ENCODE data around the gene GPER1. TPM values are rescaled to one million over a fixed set of nuclear protein-coding genes. Genes with fewer than 3 reads are reported as not detected.

The GPER1 gene
- total and polyA plus RNA-seq, 4 donors = 2.9 to 23.1 (median 7.4) TPM

- no peak overlapping the region for H3K9ac ChIP-seq (ENCODE audit: low read depth in 1 of 2, low read length in 2 of 2)
- TF ChIP-seq SP1 (IDR thresholded peaks at IDR 0.05) = no peak
- TF ChIP-seq TAF1 (conservative IDR thresholded peaks at IDR 0.05) = no peak
- TF ChIP-seq RAD21 (IDR thresholded peaks at IDR 0.05) = no peak
- no peak for TF ChIP-seq HNF4A (conservative IDR thresholded peaks at IDR 0.05)
- no peak for TF ChIP-seq REST (IDR thresholded peaks at IDR 0.05)
- no peak for TF ChIP-seq RXRA (IDR thresholded peaks at IDR 0.05)
- TF ChIP-seq CTCF (IDR thresholded peaks at IDR 0.05; ENCODE audit: low read depth, low read length, missing input control) = no peak
- TF ChIP-seq YY1 (IDR thresholded peaks at IDR 0.05) = no peak
- H3K27me3 ChIP-seq (ENCODE audit: control insufficient read depth in 4 of 4, insufficient read depth in 4 of 4, low read length in 3 of 4) = no peaks in the 10 kb centered on the region
- H3K36me3 ChIP-seq (ENCODE audit: control insufficient read depth in 4 of 4, insufficient read depth in 3 of 4, low read depth in 1 of 4, low read length in 3 of 4) = no peaks in the 10 kb centered on the region
- WGBS = 87% methylated on average over 10 of the region's 10 CpGs
- no peak for DNase-seq (ENCODE audit: low spot score)
- H3K4me1 ChIP-seq (ENCODE audit: control insufficient read depth in 4 of 4, insufficient read depth in 4 of 4, low read length in 3 of 4) = peaks cover 2 to 29% (median 21%) of the 10 kb centered on the region in 4 donors
- no peak overlapping the region for H3K4me3 ChIP-seq (ENCODE audit: low read depth in 1 of 3, low read length in 3 of 3)
- H3K27ac ChIP-seq (ENCODE audit: low read depth in 1 of 2, low read length in 2 of 2) = no peak overlapping the region
- H3K9me3 ChIP-seq (ENCODE audit: control insufficient read depth in 4 of 4, low read length in 3 of 4) = no peaks in the 10 kb centered on the region
Measured at GRCh38 chr7:1085266-1085665, 2.6 kb upstream of the GPER1 start.

- no peak for DNase-seq (ENCODE audit: low spot score)
- 89% methylated on average over 11 of the region's 11 CpGs for WGBS
- Histone ChIP-seq H3K4me3 (ENCODE audit: low read depth in 1 of 3, low read length in 3 of 3) (no peak overlapping the region), H3K27ac (ENCODE audit: low read depth in 1 of 2, low read length in 2 of 2) (no peak overlapping the region), H3K4me1 (ENCODE audit: control insufficient read depth in 4 of 4, insufficient read depth in 4 of 4, low read length in 3 of 4) (peaks cover 2 to 30% (median 21%) of the 10 kb centered on the region in 4 donors), H3K9me3 (ENCODE audit: control insufficient read depth in 4 of 4, low read length in 3 of 4) (no peaks in the 10 kb centered on the region), H3K36me3 (ENCODE audit: control insufficient read depth in 4 of 4, insufficient read depth in 3 of 4, low read depth in 1 of 4, low read length in 3 of 4) (no peaks in the 10 kb centered on the region), H3K27me3 (ENCODE audit: control insufficient read depth in 4 of 4, insufficient read depth in 4 of 4, low read length in 3 of 4) (no peaks in the 10 kb centered on the region), H3K9ac (ENCODE audit: low read depth in 1 of 2, low read length in 2 of 2) (no peak overlapping the region)
- TF ChIP-seq NR2F2 (IDR thresholded peaks at IDR 0.05) = no peak
- TF ChIP-seq GABPA (IDR thresholded peaks at IDR 0.05 in 1 of 2, conservative IDR thresholded peaks at IDR 0.05 in 1 of 2) = no peak
- no peak for TF ChIP-seq TAF1 (conservative IDR thresholded peaks at IDR 0.05)
- no peak for TF ChIP-seq CTCF (IDR thresholded peaks at IDR 0.05; ENCODE audit: low read depth, low read length, missing input control)
- no peak for TF ChIP-seq RXRA (IDR thresholded peaks at IDR 0.05)
Measured at GRCh38 chr7:1085910-1086421, 1.9 kb upstream of the GPER1 start.
